ENCODE results near the gene DACT3. TPM values are rescaled to one million over a fixed set of nuclear protein-coding genes. Genes with fewer than 3 reads are reported as not detected.

Gene DACT3
- total RNA-seq, 1 donor from 2014 or later = 10.0 TPM

DNA sequence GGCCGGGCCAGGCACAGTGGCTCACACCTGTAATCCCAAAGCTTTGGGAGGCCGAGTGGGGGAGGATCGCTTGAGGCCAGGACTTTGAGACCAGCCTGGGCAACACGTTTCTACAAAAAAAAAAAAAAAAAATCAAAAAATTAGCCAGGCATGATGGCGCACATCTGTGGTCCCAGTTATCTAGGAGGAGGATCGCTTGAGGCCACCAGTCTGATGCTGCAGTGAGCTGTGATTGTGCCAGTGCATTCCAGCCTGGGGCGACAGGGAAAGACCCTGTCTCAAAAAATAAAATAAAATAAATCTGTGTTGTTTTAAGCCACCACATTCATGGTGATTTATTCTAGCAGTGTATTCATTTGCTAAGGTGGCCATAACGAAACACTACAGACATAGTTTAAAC is 4.1 kb upstream of the DACT3 start:
- Histone ChIP-seq H3K36me3 (no peaks in the 10 kb centered on the region), H3K27me3 (peaks cover 7% of the 10 kb centered on the region), H3K4me1 (peaks cover 13% of the 10 kb centered on the region), H3K27ac (no peak overlapping the region), H3K9me3 (no peaks in the 10 kb centered on the region), H3K4me3 (no peak overlapping the region)
- ATAC-seq = no peak
- TF ChIP-seq, protein P1, sequence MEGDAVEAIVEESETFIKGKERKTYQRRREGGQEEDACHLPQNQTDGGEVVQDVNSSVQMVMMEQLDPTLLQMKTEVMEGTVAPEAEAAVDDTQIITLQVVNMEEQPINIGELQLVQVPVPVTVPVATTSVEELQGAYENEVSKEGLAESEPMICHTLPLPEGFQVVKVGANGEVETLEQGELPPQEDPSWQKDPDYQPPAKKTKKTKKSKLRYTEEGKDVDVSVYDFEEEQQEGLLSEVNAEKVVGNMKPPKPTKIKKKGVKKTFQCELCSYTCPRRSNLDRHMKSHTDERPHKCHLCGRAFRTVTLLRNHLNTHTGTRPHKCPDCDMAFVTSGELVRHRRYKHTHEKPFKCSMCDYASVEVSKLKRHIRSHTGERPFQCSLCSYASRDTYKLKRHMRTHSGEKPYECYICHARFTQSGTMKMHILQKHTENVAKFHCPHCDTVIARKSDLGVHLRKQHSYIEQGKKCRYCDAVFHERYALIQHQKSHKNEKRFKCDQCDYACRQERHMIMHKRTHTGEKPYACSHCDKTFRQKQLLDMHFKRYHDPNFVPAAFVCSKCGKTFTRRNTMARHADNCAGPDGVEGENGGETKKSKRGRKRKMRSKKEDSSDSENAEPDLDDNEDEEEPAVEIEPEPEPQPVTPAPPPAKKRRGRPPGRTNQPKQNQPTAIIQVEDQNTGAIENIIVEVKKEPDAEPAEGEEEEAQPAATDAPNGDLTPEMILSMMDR (IDR thresholded peaks at IDR 0.05) = no peak
- intact Hi-C loops (cut with DNase I) = no loop called here
- no peak for DNase-seq

DNA sequence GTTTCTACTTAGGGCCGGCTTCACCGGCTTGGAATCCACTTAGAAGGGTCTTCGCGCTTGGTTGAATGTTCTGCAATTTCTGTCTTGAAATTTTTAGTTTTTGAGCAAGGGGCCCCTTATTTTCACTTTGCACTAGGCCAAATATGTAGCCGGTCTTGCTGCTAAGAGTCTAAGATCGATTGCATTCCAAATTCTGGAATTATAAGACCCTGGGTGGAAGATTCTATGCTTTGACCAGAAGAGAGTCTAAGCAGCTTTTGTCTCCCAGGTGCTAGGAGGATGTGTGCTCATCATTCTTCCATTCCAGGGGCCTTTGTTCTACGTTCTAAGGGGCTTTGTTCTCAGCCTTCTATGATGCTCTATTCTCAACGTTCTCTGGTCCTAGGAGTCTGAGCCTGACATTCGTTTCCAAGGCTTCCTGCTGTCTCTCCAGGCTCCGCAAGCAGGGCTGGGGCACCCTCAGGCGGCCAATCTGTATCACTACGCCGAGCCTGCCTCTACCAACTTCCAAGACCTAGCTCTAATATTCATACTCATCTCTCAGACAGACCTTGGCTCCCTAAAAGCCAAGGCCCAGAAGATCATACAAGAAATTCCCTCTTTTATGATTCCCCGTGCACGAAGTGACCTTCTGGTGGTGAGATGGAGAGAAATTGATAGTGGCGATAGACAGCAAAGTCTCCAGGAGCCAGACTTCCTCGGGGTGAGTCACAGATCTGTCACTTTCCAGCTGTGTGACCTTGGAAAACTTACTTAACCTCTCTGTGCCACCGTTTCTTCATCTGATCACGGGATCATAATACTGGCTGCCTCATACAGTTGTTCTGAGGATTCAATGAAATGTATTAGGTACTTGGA is 982 bp upstream of the DACT3 start:
- no peaks in the 10 kb centered on the region for H3K36me3 ChIP-seq
- peaks cover 30% of the 10 kb centered on the region for H3K27me3 ChIP-seq
- H3K27ac ChIP-seq = peak overlapping the region; percentile 44
- peak; percentile 90 for DNase-seq
- TF ChIP-seq, protein P1 (IDR thresholded peaks at IDR 0.05) = peak; percentile 90
- ATAC-seq = peak; percentile 78
- H3K4me3 ChIP-seq = peak overlapping the region; percentile 48
- H3K4me1 ChIP-seq = peaks cover 21% of the 10 kb centered on the region
- intact Hi-C loops (cut with DNase I) = loop anchor here (5.0 kb wide), 1 partner anchor 50 kb away; no protein-coding TSS in a partner anchor
- no peaks in the 10 kb centered on the region for H3K9me3 ChIP-seq

DNA sequence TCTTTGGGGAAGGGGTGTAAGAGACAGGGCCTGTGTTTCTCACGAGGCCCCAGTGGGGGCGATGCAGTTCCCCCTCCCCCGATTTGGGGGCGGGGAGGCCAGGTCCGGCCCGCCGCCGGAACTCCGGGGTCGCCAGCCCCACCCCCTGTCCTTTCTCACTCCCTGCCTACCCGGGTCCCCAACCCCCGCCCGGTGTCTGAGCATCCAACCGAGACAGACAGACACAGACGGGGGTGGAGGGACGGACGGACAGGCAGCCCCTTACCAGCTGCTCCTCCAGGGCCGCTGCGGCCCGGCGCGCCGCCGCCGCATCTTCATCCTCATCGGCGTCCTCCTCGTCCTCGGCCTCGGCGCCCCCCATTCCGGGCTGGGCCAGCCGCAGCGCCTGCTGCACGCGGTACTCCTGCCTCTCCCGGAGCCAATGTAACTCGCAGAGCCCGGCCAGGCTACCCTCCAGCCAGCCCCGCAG is 397 bp downstream of the DACT3 start:
- ATAC-seq = no peak
- H3K27ac ChIP-seq = peak overlapping the region; percentile 56
- peaks cover 21% of the 10 kb centered on the region for H3K4me1 ChIP-seq
- no peak for DNase-seq
- TF ChIP-seq, protein P1 (IDR thresholded peaks at IDR 0.05) = no peak
- intact Hi-C loops (cut with DNase I) = loop anchor here (5.0 kb wide), 1 partner anchor 48 kb away; no protein-coding TSS in a partner anchor
- peak overlapping the region; percentile 57 for H3K4me3 ChIP-seq
- H3K27me3 ChIP-seq = peaks cover 30% of the 10 kb centered on the region
- H3K9me3 ChIP-seq = no peaks in the 10 kb centered on the region
- H3K36me3 ChIP-seq = no peaks in the 10 kb centered on the region

DNA sequence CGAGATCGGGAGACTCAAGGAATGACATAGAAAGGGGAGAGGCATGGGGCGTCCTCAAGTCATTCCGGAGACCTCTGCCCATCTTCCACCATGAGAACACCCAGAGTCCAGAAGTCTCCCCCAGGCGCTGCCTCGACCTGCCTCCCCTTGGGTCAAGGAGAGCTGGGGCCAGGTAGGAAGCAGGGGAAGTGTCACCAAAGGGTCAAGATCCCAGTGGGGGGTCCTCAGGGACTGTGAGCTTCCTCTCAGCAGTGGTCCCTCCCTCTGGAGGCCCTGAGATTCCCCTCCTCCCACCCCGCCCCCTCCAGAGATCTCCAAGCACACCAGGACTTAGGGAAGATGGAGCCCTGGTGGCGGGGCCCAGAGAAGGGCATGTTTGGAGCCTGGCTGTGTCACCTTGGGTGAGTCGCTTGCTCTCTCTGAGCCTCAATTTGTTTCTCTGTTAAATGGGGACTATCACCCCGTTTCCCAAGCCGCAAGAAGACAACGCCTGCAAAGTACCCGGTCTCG is 919 bp downstream of the DACT3 start:
- intact Hi-C loops (cut with DNase I) = loop anchor here (5.0 kb wide), 1 partner anchor 48 kb away; no protein-coding TSS in a partner anchor
- TF ChIP-seq, protein P1 (IDR thresholded peaks at IDR 0.05) = no peak
- Histone ChIP-seq H3K9me3 (no peaks in the 10 kb centered on the region), H3K36me3 (no peaks in the 10 kb centered on the region), H3K27ac (no peak overlapping the region), H3K27me3 (peaks cover 30% of the 10 kb centered on the region), H3K4me1 (peaks cover 21% of the 10 kb centered on the region), H3K4me3 (peak overlapping the region; percentile 57)
- ATAC-seq (no peak), DNase-seq (no peak)

DNA sequence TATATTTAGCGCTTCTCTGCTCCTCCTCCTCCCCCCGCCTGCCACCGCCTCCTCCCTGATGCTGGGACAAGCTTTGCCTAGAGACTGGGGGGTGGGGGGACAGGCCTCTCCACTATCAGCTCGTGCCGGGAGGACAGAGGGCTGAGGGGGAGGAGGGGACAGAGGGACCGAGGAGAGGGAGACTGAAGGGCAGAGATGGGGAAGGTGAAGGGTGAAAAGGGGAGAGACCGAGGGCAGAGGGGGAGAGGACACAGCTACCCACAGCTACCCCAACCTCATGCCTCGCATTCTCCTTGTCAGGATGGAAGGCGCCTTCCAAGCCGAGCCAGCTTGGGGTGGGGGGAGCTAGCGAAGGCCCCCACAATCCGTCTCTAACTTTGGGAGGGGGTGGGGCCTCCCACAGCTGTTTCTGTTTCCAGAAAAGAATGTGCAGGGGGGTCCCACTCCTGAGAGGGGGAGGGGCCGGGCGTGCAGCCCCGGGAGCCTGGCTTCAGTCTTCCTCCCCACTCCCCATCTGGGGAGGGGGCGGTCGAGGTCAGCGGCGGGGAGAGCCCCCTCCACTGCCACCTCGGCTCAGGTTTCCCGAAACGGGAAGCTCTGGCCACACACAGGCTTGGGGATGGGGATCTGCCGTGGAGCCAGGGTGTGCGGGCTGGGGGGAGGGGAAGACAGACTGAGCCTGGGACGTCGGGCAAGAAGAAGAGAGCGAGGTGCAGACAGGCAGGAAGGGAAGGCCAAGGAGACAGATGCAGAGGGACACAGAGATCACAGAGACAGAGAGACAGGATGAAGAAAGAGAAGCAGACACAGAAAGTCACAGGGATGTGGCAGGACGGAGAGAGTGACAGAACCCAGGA is 1.6 kb downstream of the DACT3 start:
- ATAC-seq = no peak
- H3K9me3 ChIP-seq = no peaks in the 10 kb centered on the region
- peaks cover 21% of the 10 kb centered on the region for H3K4me1 ChIP-seq
- TF ChIP-seq, protein P1 (IDR thresholded peaks at IDR 0.05) = no peak
- DNase-seq = peak; percentile 68
- intact Hi-C loops (cut with DNase I) = loop anchor here (5.0 kb wide), 1 partner anchor 47 kb away; no protein-coding TSS in a partner anchor
- no peak overlapping the region for H3K27ac ChIP-seq
- peak overlapping the region; percentile 57 for H3K4me3 ChIP-seq
- no peaks in the 10 kb centered on the region for H3K36me3 ChIP-seq
- H3K27me3 ChIP-seq = peaks cover 30% of the 10 kb centered on the region

Data from upper lobe of right lung (tissue), 1 donor.